ENCODE data around the gene FAM50B.
"Not testable (repeated sequence)": the region's sequence is repeated elsewhere in the genome, so short reads cannot be mapped to it uniquely, and the experiment has no call there.

Gene FAM50B

DNA sequence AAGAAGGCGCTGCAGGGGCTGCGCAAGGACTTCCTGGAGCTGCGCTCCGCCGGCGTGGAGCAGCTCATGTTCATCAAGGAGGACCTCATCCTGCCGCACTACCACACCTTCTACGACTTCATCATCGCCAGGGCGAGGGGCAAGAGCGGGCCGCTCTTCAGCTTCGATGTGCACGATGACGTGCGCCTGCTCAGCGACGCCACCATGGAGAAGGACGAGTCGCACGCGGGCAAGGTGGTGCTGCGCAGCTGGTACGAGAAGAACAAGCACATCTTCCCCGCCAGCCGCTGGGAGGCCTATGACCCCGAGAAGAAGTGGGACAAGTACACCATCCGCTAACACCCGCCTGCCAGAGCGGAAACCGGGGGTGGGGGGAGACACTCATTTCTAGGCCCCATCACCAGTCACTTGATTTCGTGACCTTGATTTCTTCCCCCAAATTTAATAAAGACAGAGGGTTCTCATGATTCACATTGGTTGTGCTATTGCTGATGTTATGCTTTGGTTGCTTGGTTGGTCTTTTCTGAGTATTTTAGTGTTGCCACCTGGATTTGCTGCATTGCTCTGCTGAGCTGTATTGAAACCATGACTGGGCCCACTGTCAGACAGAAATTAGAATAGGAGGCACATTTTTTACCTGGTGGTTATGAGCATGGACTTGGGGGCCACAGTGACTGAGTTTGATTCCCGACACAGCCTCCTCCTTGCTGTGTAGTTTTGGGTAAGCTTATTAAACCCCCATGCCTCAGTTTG, 1.5 kb downstream of the FAM50B start:
- DNase-seq, result no peak

DNA sequence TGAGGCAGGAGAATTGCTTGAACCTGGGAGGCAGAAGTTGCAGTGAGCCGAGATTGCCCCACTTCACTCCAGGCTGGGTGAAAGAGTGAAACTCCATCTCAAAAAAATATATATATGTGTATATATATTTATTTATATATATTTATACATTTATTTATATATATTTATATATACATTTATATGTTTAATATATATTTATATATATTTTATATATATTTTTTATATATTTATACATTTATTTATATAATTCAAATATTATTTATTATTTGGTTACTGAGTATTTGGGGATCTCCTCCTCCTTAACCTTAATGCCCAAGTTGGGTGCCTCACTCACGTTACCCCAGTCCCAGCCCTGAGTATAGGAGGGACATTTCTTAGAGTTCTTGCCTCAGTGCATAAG, 2.7 kb downstream of the FAM50B start:
- DNase-seq, result no peak

DNA sequence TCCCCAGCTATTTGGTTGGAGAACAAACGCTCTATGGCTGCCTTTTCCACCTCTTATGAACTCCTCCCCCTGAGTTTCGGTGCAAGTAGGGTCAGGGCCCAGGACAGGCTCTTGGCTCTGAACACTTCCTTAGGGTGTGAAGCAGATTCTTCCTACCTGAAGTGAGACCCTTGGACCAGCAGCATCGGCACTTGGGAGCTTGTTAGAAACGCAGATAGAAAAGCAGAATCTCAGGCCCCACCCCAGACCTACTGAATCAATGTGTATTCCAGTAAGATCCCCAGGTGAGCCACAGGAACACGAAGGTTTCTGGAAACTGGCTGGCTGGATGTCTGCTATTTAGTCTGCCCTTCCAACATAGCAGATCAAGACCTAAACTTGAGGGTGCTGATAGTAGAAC, 3.2 kb downstream of the FAM50B start:
- no peak for DNase-seq

DNA sequence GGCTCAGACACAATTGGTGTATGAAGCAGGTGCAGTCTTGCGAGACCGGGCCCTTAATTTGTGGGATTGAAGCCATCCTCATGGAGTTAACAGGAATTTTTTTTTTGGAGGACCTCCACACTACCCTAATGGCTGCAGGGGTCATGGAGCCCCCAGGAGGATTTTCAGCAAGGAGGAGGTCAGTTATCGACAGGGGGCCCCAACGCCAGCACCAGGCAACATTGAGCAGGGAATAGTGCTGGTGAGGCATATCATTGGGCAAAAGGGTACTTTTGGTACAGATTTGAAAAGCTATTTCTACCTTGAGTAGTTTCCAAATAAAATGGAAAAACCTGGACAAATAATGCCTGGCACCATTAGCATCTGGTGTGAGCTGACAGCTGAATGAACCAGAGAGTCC, 6.7 kb downstream of the FAM50B start:
- no peak for DNase-seq

DNA sequence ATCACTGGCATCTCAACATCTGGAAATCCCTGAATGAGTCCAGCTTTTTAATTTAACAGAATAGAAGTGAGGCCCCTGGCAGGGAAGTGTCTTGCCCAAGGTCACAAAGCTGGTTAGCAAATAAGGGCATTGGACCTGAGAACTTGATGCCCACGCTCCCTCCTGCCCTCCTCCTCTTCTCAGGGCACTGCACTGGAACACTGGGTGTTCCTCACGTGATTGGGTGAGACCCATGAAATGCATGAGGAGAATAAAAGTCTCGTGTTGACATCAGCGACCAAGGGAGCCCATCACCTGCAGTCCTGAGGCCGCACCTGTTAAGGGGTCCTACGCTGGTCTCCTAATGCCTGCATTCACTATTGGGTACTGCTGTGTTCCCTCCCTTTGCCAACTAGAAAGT, 7.4 kb downstream of the FAM50B start:
- no peak for DNase-seq

DNA sequence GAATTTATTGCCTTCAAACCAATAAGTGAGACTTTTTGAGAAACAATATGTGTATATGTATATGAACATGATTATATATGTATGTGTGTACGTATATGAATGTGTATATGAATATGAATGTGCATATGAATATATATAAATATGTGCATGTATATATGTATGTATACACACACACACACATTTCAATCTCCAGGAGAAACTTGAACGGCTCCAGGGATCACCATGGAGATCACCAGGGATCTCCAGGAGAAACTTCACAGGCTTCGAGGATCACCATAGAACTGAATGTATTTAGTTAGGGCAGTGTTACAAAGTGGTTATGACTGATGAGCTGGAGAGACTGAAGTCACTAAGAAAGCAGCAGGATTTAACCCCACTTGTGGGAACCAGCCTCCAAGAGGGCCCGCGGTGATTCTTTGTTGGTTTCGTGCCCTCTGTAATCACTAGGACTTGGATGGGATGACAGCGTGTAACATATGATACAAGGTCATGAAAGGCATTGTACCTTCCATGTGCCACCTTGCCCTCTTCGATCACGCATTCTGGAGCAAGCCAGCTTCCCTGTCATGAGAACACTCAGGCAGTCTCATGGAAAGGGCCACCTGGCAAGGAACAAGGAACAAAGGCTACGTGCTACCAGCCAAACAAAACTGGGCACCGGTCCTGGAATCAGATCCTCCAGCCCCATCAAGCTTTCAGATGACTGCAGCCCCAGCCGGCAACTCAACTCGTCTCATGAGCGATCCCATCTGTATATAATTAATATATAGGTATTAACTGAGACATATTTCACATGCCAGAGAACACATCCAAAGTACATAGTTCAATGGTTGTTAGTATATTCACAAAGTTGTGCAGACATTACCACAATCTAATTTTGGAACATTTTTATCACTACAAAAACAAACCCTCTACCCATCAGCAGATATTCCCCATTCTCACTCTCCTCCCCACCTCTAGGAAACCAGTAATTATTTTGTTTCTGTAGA, 8.6 kb downstream of the FAM50B start:
- no peak for DNase-seq

DNA sequence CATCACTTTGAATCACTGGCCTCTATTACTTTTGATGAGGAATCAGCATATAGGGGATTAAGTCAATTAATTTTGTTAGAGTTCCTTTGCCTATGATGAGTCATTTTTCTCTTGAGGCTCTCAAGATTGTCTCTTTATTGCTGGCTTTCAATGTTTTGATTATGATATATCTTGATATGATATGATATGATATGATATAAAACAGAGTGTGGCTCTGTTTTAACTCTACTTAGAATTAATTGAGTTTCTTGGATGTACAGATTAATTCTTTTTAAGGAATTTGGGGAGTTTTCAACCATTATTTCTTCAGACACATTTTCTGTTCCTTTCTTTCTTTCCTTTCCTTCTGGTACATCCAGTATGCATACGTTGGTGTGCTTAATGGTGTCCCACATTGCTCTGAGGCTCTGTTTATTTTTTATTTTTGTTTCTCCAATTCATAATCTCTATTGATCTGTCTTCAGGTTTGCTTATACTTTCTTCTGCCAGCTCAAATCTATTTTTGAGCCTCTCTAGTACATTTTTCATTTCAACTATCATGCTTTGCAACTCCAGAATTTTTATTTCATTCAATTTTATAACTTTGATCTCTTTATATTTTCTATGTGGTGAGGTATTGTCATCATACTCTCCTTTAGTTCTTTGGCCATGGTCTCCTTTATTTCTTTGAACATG, 10.8 kb downstream of the FAM50B start:
- no peak for DNase-seq

DNA sequence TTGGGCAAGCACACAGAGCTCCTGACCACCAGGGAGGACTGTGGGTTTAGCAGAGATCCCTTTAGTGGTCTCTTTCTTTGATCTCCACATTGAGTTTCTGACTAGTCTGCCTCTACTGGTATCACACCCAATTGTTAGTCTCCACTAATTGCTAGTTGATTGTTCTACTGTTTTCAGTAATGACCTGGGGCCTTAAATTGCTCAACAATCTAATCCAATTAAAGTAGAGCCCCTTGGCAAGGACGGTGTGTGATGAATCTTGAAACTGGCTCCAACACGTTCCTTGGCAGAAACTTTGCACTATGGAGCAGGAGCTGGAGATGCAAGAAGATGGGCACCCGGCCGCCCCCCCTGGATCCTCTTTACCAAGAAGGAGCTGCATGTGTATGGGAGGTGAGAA, 12.3 kb downstream of the FAM50B start:
- no peak for DNase-seq

DNA sequence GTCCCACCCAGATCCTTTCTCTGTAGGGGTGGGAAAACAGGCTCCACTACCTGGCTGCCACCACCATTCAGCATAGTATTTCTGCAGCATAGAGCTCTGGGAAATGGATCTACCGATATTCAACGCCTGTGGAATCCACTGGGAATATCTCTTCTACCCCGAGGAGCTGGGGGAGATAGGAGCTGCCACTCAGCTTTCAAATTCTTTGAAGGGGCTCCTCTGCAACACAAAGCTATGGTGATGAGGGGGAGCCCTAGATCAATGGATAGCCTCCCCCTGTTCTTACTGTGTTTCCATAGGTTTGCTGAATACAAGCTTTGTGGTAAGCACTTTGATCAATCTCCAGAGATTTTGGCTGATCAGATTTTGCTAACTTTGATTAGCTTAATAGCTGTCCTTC, 12.9 kb downstream of the FAM50B start:
- DNase-seq, result no peak

DNA sequence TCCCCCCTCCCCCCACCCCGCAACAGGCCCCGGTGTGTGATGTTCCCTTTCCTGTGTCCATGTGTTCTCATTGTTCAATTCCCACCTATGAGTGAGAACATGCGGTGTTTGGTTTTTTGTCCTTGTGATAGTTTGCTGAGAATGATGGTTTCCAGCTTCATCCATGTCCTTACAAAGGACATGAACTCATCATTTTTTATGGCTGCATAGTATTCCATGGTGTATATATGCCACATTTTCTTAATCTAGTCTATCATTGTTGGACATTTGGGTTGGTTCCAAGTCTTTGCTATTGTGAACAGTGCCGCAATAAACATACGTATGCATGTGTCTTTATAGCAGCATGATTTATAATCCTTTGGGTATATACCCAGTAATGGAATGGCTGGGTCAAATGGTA, 14.1 kb downstream of the FAM50B start:
- not testable (repeated sequence) for DNase-seq

DNA sequence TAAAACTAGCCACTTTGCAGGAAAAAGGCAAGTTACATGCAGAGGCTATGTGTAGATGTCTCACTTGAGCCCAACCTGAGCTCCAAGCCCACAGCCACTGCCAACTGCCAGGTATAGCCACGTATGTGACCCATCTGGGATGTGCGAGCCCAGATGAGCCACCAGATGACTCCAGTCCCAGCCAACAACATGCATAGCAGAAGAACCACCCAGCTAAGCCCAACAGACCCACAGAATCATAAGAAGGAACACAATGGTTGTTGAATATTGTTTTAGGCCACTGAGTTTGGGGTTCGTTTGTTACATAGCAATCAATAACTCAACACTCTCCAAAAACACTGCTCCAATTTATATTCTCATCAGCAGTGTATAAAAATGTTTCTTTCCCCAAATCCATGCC, 16.3 kb downstream of the FAM50B start:
- DNase-seq, result no peak

DNA sequence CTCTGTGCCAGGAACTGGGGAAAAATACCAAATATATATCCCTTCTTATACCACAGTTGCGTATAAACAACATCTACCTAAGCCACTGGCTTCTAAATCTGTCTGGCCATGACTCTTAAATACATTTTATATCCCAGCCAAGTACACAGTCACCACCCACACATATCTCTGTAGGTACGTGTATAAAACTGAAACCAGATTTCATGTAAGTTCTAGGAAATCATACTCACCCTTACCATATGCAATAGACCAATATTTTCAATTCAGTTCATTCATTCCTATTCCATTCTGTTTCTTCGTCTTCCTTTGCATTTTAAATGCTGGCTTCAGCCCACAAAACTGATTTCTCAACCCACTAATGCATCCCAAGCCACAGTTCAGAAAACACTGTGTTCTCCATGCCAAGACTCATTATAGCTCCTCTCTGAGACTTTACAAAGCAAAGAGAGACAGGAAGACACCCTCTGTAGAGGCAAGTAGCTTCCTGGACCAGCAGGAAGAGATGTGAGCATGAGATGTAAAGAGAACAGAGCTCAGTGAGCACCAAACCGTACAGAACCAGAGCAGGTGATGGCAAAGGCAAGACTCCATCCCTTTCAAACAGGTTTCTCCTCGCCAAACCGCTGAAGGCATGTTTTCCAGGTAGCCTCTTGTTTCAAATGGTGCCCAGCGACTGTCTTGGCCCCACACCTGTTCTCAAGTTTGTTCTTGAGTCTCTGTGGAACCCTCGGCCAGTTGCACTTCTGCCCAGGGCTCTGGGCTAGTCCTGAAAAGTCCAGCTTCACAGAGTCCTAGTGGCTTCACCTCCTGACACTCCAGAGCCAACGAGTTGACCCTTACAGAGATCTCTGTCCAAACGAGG, 18.7 kb downstream of the FAM50B start:
- no peak for DNase-seq

DNA sequence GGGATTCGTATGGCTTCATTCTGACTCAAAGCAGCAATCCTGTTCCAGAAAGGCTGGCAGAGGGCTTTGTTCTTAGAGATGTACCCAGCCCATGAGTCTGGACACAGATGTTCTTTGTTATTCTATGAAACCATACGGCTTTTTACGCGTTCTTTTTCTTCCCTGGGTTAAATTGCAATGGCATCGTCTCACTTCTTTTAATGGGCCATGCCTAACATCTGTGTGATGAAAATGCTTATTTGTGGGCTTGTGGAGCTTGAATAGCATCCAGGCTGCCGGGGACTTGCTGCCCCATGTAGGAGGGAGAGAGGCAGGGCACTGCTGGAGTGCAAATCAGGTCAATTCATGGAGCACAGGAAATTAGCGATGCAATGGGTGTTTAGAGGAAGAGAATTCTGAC, 19.4 kb downstream of the FAM50B start:
- no peak for DNase-seq

DNA sequence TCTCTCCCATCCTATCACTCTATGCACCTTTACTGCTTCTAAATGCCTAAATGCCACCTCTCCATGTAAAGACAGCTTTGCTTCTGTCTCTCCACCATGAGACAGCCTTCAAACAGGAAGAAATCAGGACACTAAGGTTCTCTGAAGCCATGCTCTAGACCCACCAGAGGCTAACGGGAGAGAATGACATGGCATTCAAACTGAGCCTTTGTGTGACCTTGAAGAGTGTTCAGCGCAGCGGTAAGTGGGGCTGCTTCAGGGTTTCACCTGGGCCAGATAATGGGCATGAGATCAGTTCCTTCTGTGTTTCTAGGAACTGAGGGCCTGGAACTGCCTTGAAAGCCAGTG, 20.1 kb downstream of the FAM50B start:
- DNase-seq, result no peak

DNA sequence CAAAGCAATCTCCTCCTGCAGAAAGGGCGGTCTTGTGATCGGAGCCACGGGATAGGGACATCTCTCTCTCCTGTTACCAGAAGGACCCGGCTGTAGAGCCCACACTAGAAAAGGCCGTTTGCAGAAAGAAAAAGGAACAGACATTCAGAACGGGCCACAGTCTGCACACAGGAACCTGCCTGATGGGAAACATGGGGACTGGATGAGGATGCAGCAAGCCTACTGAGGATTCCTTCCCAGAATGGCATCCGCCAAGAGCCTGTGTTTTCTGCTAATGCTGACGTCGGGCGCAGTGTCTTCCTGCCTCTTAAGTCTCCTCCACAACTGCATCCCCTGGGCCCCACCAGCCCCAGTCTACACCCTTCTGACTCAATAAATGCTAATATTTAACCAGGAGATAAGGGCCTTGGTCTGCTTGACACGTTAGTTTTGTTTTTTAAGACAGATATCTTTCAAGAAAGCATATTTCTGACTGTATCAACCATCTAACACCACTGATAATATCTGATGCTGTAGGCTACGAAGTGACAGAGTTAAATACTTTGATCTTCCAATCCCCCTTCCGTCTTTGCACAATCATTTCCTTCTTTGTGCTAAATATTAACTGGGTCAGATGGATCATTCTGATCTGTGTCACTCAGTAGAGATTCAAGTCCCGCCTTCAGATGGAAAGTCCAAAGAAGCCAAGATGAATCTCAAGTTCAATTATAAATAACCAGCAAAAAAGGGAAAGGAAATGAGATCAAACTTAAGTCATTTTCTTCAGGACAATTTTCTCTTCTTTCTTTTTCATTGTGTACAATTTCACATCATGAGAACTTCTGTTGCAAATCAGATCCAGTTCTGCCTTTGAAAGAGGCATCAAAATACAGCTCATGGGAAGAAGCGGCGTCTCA, 20.7 kb downstream of the FAM50B start:
- DNase-seq, result no peak

DNA sequence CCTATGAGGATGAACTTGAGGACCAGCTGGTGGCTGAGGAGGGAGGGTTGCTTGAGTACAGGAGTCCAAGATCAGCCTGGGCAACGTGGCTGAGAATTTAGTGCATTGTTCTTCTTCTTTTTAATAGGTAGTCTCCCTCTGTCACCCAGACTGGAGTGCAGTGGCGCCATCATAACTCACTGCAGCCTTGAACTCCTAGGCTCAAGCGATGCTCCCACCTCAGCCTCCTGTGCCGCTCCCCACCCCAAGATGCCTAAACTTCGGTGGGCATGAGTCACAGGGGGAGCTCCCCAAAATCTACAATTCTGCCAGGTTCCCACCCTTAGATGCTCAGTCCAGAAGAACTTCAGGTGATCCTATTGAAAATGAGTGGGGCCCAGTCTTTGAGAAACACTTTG, 21.4 kb downstream of the FAM50B start:
- no peak for DNase-seq

DNA sequence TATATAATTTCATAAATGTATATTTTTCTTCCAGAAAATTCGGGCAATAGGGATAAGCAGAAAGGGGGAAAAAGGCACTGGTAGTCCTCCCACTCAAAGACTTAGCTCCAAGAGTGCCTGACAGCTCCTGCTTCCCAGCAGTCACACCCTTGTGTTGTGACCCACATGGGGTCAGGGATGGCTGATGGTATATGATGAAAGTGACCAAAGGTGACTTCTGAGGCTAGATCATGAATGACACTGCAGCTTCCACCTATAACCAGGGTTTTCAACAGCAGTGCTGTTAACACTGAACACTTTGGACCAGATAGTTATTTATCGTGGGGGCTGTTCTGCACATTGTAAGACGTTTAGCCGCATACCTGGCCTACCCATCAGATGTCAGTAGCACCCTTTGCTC, 22.3 kb downstream of the FAM50B start:
- DNase-seq, result no peak

DNA sequence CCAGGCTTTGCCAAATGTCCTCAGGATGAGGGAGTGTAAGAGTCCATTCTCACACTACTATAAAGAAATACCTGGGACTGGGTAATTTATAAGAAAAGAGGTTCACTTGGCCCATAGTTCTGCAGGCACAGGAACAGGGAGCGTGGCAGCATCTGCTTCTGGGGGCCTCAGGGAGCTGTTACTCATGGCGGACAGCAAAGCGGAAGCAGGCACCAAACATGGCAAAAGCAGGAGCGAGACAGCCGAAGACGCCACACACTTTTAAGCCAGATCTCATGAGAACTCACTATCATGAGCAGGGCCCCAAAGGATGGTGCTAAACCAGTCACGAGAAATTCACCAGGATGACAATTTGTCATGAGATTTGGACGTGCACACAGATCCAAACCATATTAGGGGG, 22.8 kb downstream of the FAM50B start:
- no peak for DNase-seq

DNA sequence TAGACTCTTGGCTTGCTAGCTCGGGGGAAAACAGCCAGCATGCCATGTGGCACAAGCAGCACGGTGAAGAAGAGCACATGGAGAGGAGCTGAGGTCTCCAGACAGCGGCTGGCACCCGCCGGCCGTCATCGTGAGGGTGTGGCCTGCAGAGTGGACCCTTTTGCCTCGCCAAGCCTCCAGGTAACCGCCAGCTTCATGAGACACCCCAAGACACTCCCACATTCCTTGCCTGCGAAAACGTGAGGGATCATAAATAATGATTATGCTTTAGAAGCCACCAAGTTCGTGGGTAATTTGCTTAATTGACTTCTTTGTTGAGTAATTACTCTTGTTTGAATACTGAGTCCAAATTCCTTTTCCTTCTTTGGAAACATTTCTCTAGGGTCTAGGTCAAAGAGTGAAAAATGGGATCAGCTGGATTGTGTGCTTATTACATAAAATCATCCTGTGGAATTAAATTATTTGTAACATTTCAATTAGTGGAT, 23.2 kb downstream of the FAM50B start:
- no peak for DNase-seq

DNA sequence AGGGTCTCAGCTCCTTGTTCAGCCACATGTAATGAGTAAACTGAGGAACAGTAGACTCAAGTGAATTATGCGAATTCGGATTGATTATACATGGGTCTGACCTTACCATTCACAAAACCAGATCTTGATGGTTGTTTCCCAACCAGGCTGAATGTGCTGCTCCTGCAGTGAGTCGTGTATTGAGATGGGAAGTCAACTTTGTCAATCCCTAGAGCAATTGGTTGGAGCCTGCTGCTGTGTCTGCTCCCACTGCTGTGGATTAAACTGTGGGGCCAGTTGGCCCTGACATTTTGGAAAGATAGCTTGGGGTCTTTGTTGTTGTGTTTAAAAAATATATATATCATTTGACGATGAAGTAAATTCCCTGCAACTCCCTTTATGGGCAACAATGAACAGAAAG, 23.9 kb downstream of the FAM50B start:
- DNase-seq, result no peak

DNA sequence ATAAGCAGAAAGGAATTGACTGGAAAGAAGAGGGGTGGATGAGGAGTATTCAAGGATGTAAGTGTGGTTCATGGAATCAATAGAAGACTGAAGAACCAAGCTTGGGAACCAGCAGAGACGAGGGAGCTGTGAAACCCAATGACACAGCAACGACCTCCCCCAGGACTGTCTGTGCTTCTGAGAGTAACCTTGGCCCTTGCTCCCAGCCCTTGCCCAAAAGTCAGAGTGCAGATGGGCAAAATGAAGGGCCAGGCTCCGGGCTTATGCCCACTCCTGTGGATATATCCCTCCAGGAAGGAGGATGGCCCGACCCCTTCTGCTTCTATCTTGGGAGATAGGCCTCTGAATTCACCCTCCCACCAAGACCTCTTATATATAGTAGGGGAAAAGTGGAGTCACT, 24.9 kb downstream of the FAM50B start:
- no peak for DNase-seq

DNA sequence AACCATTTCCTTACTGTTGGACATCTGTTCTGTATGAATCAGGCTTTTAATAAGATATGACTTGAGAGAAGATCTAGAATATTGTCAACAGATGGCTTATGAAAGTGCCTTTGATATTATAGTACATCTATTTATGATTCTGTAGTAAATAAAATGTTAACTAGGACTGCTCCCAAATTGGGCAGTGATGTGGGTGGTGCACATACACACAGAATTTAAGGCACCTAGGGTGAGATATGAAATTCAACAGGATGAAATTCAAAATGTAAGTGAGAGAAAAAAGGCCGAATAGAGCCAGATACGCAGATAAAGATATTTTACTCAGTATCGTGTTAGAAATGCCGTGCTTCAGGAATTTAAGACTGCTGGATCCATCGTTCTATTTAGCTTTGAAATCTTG, 26.3 kb downstream of the FAM50B start:
- DNase-seq, result no peak
